Astrocyte of the cerebellum (primary cell): ENCODE data around the gene GNAL.

ENCODE experiments used
- DNase-seq: peaks from one replicate; pipeline ENCODE4 v3.0.0-alpha.2; 2011; ENCODE audit warnings: low read depth
- H3K4me3 ChIP-seq: 2 replicates; pipeline ENCODE4 v1.5.1; 2011; ENCODE audit warnings: mild to moderate bottlenecking, low read depth, low read length, moderate library complexity
- CTCF ChIP-seq: IDR thresholded peaks from 2 replicates; pipeline ENCODE4 v1.5.1; 2012; ENCODE audit warnings: low read length, low read depth, moderate library complexity, mild to moderate bottlenecking; ENCODE audit errors: missing control alignments
- in situ Hi-C: cut with HindIII; loops from 2 replicates; pipeline ENCODE4 v1.10.0; 2017; ENCODE audit warnings: low sequenced_read_pairs

GNAL gene

GRCh38 chr18:11760498-11761167, 71.6 kb downstream of the GNAL start:
- DNase-seq, result no peak
- TF ChIP-seq CTCF, result no peak
- H3K4me3 ChIP-seq, result no peak overlapping the region
- in situ Hi-C loops, result no loop called here

GRCh38 chr18:11761553-11761952, 72.5 kb downstream of the GNAL start:
- in situ Hi-C loops, result no loop called here
- TF ChIP-seq CTCF, result peak; percentile 37
- DNase-seq, result no peak
- H3K4me3 ChIP-seq, result no peak overlapping the region

- in situ Hi-C loops, result no loop called here
- DNase-seq, result no peak
- H3K4me3 ChIP-seq, result no peak overlapping the region
- no peak for TF ChIP-seq CTCF
Measured at GRCh38 chr18:11762429-11762828, 73.4 kb downstream of the GNAL start.

- TF ChIP-seq CTCF, result no peak
Measured at GRCh38 chr18:11767329-11767728, 78.3 kb downstream of the GNAL start.

GRCh38 chr18:11767935-11768334, 78.9 kb downstream of the GNAL start:
- in situ Hi-C loops, result no loop called here
- no peak for TF ChIP-seq CTCF

More at GRCh38 chr18:11767329-11767728, 78.3 kb downstream of the GNAL start:
- no peak for DNase-seq
- H3K4me3 ChIP-seq, result no peak overlapping the region
- in situ Hi-C loops, result no loop called here

GRCh38 chr18:11775436-11776174, 86.5 kb downstream of the GNAL start:
- in situ Hi-C loops, result no loop called here
- no peak overlapping the region for H3K4me3 ChIP-seq
- no peak for TF ChIP-seq CTCF
- DNase-seq, result no peak

More at GRCh38 chr18:11767935-11768334, 78.9 kb downstream of the GNAL start:
- no peak for DNase-seq
- no peak overlapping the region for H3K4me3 ChIP-seq
